Activated CD8-positive, alpha-beta T cell treated with anti-CD3 and anti-CD28 coated beads, Interleukin-2, amount 10 ng/mL, durations not matched to agents 7 days and 5 days (primary cell): ENCODE results near the gene AOPEP. TPM values are rescaled to one million over a fixed set of nuclear protein-coding genes. Genes with fewer than 3 reads are reported as not detected.
"Not testable (repeated sequence)": the region's sequence is repeated elsewhere in the genome, so short reads cannot be mapped to it uniquely, and the experiment has no call there.

Experiments used
- ATAC-seq: fragments of 150-1000 bp; cut with Tn5 transposase; one replicate; pipeline ENCODE4 v1.10.0; 2021; ENCODE audit warnings: moderate library complexity
- CTCF ChIA-PET: fragments of 350-600 bp; sonication (Branson Sonifier 250); formaldehyde crosslinking; loops from one replicate; lab custom pipeline; 2021; ENCODE audit warnings: antibody characterized with exemption; lab: Charles Lee
- POLR2A ChIA-PET: fragments of 350-600 bp; sonication (Branson Sonifier 250); formaldehyde crosslinking; loops from one replicate; lab custom pipeline; 2021; ENCODE audit warnings: antibody characterized with exemption; lab: Charles Lee
- DNase-seq: peaks from one replicate; pipeline ENCODE4 v3.0.0-alpha.2; 2020
- H3K27ac Mint-ChIP-seq: one replicate; pipeline ENCODE4 v1.8.0; 2021; ENCODE audit warnings: mild to moderate bottlenecking, mixed read lengths
- H3K27me3 Mint-ChIP-seq: one replicate; pipeline ENCODE4 v1.8.0; 2021; ENCODE audit warnings: low read depth, mixed read lengths
- H3K36me3 Mint-ChIP-seq: one replicate; pipeline ENCODE4 v1.8.0; 2021; ENCODE audit warnings: low read depth, mixed read lengths
- H3K4me1 Mint-ChIP-seq: one replicate; pipeline ENCODE4 v1.8.0; 2021; ENCODE audit warnings: low read depth, mixed read lengths
- H3K4me3 Mint-ChIP-seq: one replicate; pipeline ENCODE4 v1.8.0; 2021; ENCODE audit warnings: mild to moderate bottlenecking, mixed read lengths
- H3K9me3 Mint-ChIP-seq: one replicate; pipeline ENCODE4 v1.8.0; 2022; ENCODE audit warnings: mixed read lengths; ENCODE audit not compliant: insufficient read depth
- total RNA-seq, 2 experiments: library from RNA; stranded (reverse); gene quantifications; one replicate each; pipeline ENCODE4 v1.2.3, GENCODE V29; 2021

Gene AOPEP
- total RNA-seq, 2 experiments from 2014 or later = 7.2 to 8.9 TPM

GRCh38 chr9:95020644-95021043 lies 294.1 kb downstream of the AOPEP start:
- H3K4me1 Mint-ChIP-seq, ATAC-seq, H3K4me3 Mint-ChIP-seq, H3K9me3 Mint-ChIP-seq, H3K36me3 Mint-ChIP-seq, POLR2A ChIA-PET, DNase-seq, CTCF ChIA-PET, H3K27me3 Mint-ChIP-seq, H3K27ac Mint-ChIP-seq: not testable (repeated sequence)

- no peaks in the 10 kb centered on the region for H3K9me3 Mint-ChIP-seq
- ATAC-seq (no peak), DNase-seq (no peak)
- CTCF ChIA-PET = no interaction called here
- H3K4me1 Mint-ChIP-seq = peaks cover 8% of the 10 kb centered on the region
- H3K27me3 Mint-ChIP-seq = no peaks in the 10 kb centered on the region
- no peak overlapping the region for H3K4me3 Mint-ChIP-seq
- POLR2A ChIA-PET = no interaction called here
- H3K27ac Mint-ChIP-seq = no peak overlapping the region
- no peaks in the 10 kb centered on the region for H3K36me3 Mint-ChIP-seq
Observed at GRCh38 chr9:95021166-95021886, 294.8 kb downstream of the AOPEP start.

- Mint-ChIP-seq H3K4me3 (no peak overlapping the region), H3K27ac (no peak overlapping the region), H3K9me3 (no peaks in the 10 kb centered on the region), H3K4me1 (peaks cover 8% of the 10 kb centered on the region), H3K36me3 (no peaks in the 10 kb centered on the region), H3K27me3 (no peaks in the 10 kb centered on the region)
- CTCF ChIA-PET = no interaction called here
- ATAC-seq (no peak), DNase-seq (no peak)
- POLR2A ChIA-PET = no interaction called here
Observed at GRCh38 chr9:95022657-95023056, 296.2 kb downstream of the AOPEP start.

GRCh38 chr9:95023217-95024003 lies 296.9 kb downstream of the AOPEP start:
- Mint-ChIP-seq H3K27me3 (no peaks in the 10 kb centered on the region), H3K9me3 (no peaks in the 10 kb centered on the region), H3K36me3 (no peaks in the 10 kb centered on the region), H3K27ac (no peak overlapping the region), H3K4me1 (peaks cover 5% of the 10 kb centered on the region), H3K4me3 (no peak overlapping the region)
- CTCF ChIA-PET = interaction anchor here (0.8 to 1.0 kb wide), 2 partner anchors 14 to 42 kb away, joined by 3 read pairs; no protein-coding TSS in a partner anchor
- POLR2A ChIA-PET = no interaction called here
- DNase-seq = no peak
- no peak for ATAC-seq

- ATAC-seq (no peak), DNase-seq (no peak)
- Mint-ChIP-seq H3K27me3 (no peaks in the 10 kb centered on the region), H3K4me3 (no peak overlapping the region), H3K27ac (no peak overlapping the region), H3K36me3 (no peaks in the 10 kb centered on the region), H3K4me1 (no peaks in the 10 kb centered on the region), H3K9me3 (no peaks in the 10 kb centered on the region)
- POLR2A ChIA-PET = no interaction called here
- CTCF ChIA-PET = interaction anchor here (0.8 to 1.0 kb wide), 2 partner anchors 13 to 25 kb away, joined by 3 read pairs; no protein-coding TSS in a partner anchor
Observed at GRCh38 chr9:95024097-95024671, 297.7 kb downstream of the AOPEP start.

GRCh38 chr9:95025213-95026147 lies 299.0 kb downstream of the AOPEP start:
- H3K4me1 Mint-ChIP-seq = no peaks in the 10 kb centered on the region
- no peaks in the 10 kb centered on the region for H3K36me3 Mint-ChIP-seq
- H3K27ac Mint-ChIP-seq = no peak overlapping the region
- no peak for DNase-seq
- CTCF ChIA-PET = no interaction called here
- POLR2A ChIA-PET = no interaction called here
- ATAC-seq = no peak
- H3K9me3 Mint-ChIP-seq = no peaks in the 10 kb centered on the region
- no peak overlapping the region for H3K4me3 Mint-ChIP-seq
- H3K27me3 Mint-ChIP-seq = no peaks in the 10 kb centered on the region

- H3K9me3 Mint-ChIP-seq = no peaks in the 10 kb centered on the region
- POLR2A ChIA-PET = no interaction called here
Observed at GRCh38 chr9:95026148-95026524, 299.6 kb downstream of the AOPEP start.

GRCh38 chr9:95027914-95028852 lies 301.7 kb downstream of the AOPEP start:
- Mint-ChIP-seq H3K36me3 (no peaks in the 10 kb centered on the region), H3K27ac (no peak overlapping the region), H3K9me3 (no peaks in the 10 kb centered on the region), H3K4me3 (no peak overlapping the region), H3K27me3 (no peaks in the 10 kb centered on the region), H3K4me1 (peaks cover 3% of the 10 kb centered on the region)
- no peak for DNase-seq
- POLR2A ChIA-PET = no interaction called here
- no peak for ATAC-seq
- CTCF ChIA-PET = no interaction called here

More at GRCh38 chr9:95026148-95026524, 299.6 kb downstream of the AOPEP start:
- H3K36me3 Mint-ChIP-seq = no peaks in the 10 kb centered on the region
- ATAC-seq (no peak), DNase-seq (no peak)
- no peaks in the 10 kb centered on the region for H3K27me3 Mint-ChIP-seq
- H3K4me3 Mint-ChIP-seq = no peak overlapping the region
- no peaks in the 10 kb centered on the region for H3K4me1 Mint-ChIP-seq
- CTCF ChIA-PET = no interaction called here
- no peak overlapping the region for H3K27ac Mint-ChIP-seq

GRCh38 chr9:95028853-95029219 lies 302.3 kb downstream of the AOPEP start:
- Mint-ChIP-seq H3K4me3 (no peak overlapping the region), H3K27me3 (no peaks in the 10 kb centered on the region), H3K36me3 (no peaks in the 10 kb centered on the region), H3K9me3 (no peaks in the 10 kb centered on the region), H3K27ac (no peak overlapping the region), H3K4me1 (peaks cover 3% of the 10 kb centered on the region)
- ChIA-PET POLR2A (no interaction called here), CTCF (no interaction called here)
- DNase-seq (no peak), ATAC-seq (no peak)

GRCh38 chr9:95029288-95029687 lies 302.8 kb downstream of the AOPEP start:
- ATAC-seq (no peak), DNase-seq (no peak)
- Mint-ChIP-seq H3K36me3 (no peaks in the 10 kb centered on the region), H3K4me1 (peaks cover 3% of the 10 kb centered on the region), H3K27me3 (no peaks in the 10 kb centered on the region), H3K27ac (no peak overlapping the region), H3K4me3 (no peak overlapping the region), H3K9me3 (no peaks in the 10 kb centered on the region)
- POLR2A ChIA-PET = no interaction called here
- CTCF ChIA-PET = no interaction called here

- H3K4me3 Mint-ChIP-seq = no peak overlapping the region
- ATAC-seq (no peak), DNase-seq (no peak)
- no peaks in the 10 kb centered on the region for H3K27me3 Mint-ChIP-seq
- no peaks in the 10 kb centered on the region for H3K36me3 Mint-ChIP-seq
- no peaks in the 10 kb centered on the region for H3K9me3 Mint-ChIP-seq
- POLR2A ChIA-PET = no interaction called here
- H3K27ac Mint-ChIP-seq = no peak overlapping the region
- CTCF ChIA-PET = no interaction called here
- peaks cover 3% of the 10 kb centered on the region for H3K4me1 Mint-ChIP-seq
Observed at GRCh38 chr9:95029720-95030119, 303.2 kb downstream of the AOPEP start.
